SK-N-SH (cell line): ENCODE measurements around the gene ADCYAP1R1. TPM values are rescaled to one million over a fixed set of nuclear protein-coding genes. Genes with fewer than 3 reads are reported as not detected.

Experiments
- CTCF ChIA-PET: fragments of 300-600, 350-600 bp; formaldehyde crosslinking; extraction: SDS; loops from one replicate; lab custom pipeline; 2021; lab: Yijun Ruan, JAX
- POLR2A ChIA-PET: fragments of 350-600 bp; sonication (Branson Sonifier 250); formaldehyde crosslinking; extraction: SDS; loops from one replicate; lab custom pipeline; 2020; ENCODE audit warnings: antibody characterized with exemption, inconsistent platforms; lab: Yijun Ruan, JAX
- DNase-seq: peaks from one replicate; pipeline ENCODE4 v3.0.0; 2012
- H2AFZ ChIP-seq: fragments of 200-600 bp; sonication (generic); 2 replicates; pipeline ENCODE4 v1.8.1; 2016; ENCODE audit warnings: antibody characterized with exemption, mild to moderate bottlenecking, low read depth
- H3F3A ChIP-seq: fragments of 200-600 bp; sonication (generic); replicated peaks from 2 replicates; pipeline ENCODE3; 2016; ENCODE audit warnings: antibody characterized with exemption, mild to moderate bottlenecking; ENCODE audit not compliant: insufficient read depth
- H3K27ac ChIP-seq, 2 experiments: fragments of 200-500 bp in 1 of 2; fragments of 200-600 bp in 1 of 2; sonication (Bioruptor generic) in 1 of 2; sonication (generic), shearing (Covaris generic) in 1 of 2; 2 replicates each; pipeline versions ENCODE4 v1.5.1 to v1.6.1; 2014 to 2016; ENCODE audit warnings: low read depth in 2 of 2, inconsistent platforms in 1 of 2, low read length in 1 of 2, mild to moderate bottlenecking in 1 of 2, mixed read lengths in 1 of 2
- H3K27me3 ChIP-seq: fragments of 200-600 bp; sonication (generic), shearing (Covaris generic); 2 replicates; pipeline ENCODE4 v1.6.1; 2016; ENCODE audit warnings: mixed run types; ENCODE audit not compliant: insufficient read depth
- H3K36me3 ChIP-seq, 2 experiments: fragments of 200-500 bp in 1 of 2; fragments of 200-600 bp in 1 of 2; sonication (Bioruptor generic) in 1 of 2; sonication (generic) in 1 of 2; replicated peaks in 1 of 2; 2 replicates each; pipeline versions ENCODE3 to v1.5.1; 2014 to 2016; ENCODE audit warnings: low read length in 1 of 2, mild to moderate bottlenecking in 1 of 2; ENCODE audit not compliant: insufficient read depth in 2 of 2, control insufficient read depth in 1 of 2
- H3K4me1 ChIP-seq, 2 experiments: fragments of 200-500 bp in 1 of 2; fragments of 200-600 bp in 1 of 2; sonication (Bioruptor generic) in 1 of 2; sonication (generic), shearing (Covaris generic) in 1 of 2; 2 replicates each; pipeline versions ENCODE4 v1.5.1 to v1.6.1; 2014 to 2016; ENCODE audit warnings: low read depth in 1 of 2, low read length in 1 of 2, mixed run types in 1 of 2; ENCODE audit not compliant: insufficient read depth in 2 of 2, control insufficient read depth in 1 of 2
- H3K4me2 ChIP-seq: fragments of 200-600 bp; sonication (generic), shearing (Covaris generic); 2 replicates; pipeline ENCODE4 v1.6.1; 2017; ENCODE audit warnings: mixed run types
- H3K4me3 ChIP-seq, 2 experiments: fragments of 200-500 bp in 1 of 2; fragments of 200-600 bp in 1 of 2; sonication (Bioruptor generic) in 1 of 2; sonication (generic), shearing (Covaris generic) in 1 of 2; 2 replicates each; pipeline versions ENCODE4 v1.5.1 to v1.8.1; 2014 to 2016; ENCODE audit warnings: low read depth in 2 of 2, inconsistent platforms in 1 of 2, low read length in 1 of 2, mild to moderate bottlenecking in 1 of 2, mixed read lengths in 1 of 2, moderate library complexity in 1 of 2
- H3K79me2 ChIP-seq: fragments of 200-600 bp; sonication (generic); 2 replicates; pipeline ENCODE4 v1.8.1; 2017; ENCODE audit warnings: mild to moderate bottlenecking; ENCODE audit not compliant: insufficient read depth
- H3K9ac ChIP-seq: fragments of 200-600 bp; sonication (generic); 2 replicates; pipeline ENCODE4 v1.6.1; 2017; ENCODE audit warnings: mixed run types
- H3K9me2 ChIP-seq: fragments of 200-600 bp; sonication (generic); 2 replicates; pipeline ENCODE4 v1.6.1; 2017; ENCODE audit warnings: mixed run types
- H3K9me3 ChIP-seq: fragments of 200-600 bp; sonication (generic); 2 replicates; pipeline ENCODE4 v1.6.1; 2017; ENCODE audit warnings: mixed run types, mild to moderate bottlenecking, moderate library complexity
- H4K20me1 ChIP-seq: fragments of 200-600 bp; sonication (generic); 2 replicates; pipeline ENCODE4 v1.6.1; 2017; ENCODE audit warnings: mild to moderate bottlenecking, mixed run types; ENCODE audit not compliant: insufficient read depth
- CHD2 ChIP-seq: fragments of 150-350 bp; IDR thresholded peaks from 2 replicates; pipeline ENCODE4 v1.6.1; 2018; ENCODE audit warnings: low read length; ENCODE audit not compliant: partially characterized antibody
- ELF1 ChIP-seq: IDR thresholded peaks from 2 replicates; pipeline ENCODE4 v1.4.0; 2012
- EP300 ChIP-seq, 2 experiments: IDR thresholded peaks; 2 replicates each; pipeline versions ENCODE4 v1.4.0 to v1.6.1; 2012; ENCODE audit warnings: borderline replicate concordance in 1 of 2, low read depth in 1 of 2, low read length in 1 of 2
- FOSL2 ChIP-seq: IDR thresholded peaks from 2 replicates; pipeline ENCODE4 v1.4.0; 2012; ENCODE audit warnings: low read depth, mild to moderate bottlenecking, moderate library complexity, borderline replicate concordance
- POLR2AphosphoS5 ChIP-seq: IDR thresholded peaks from 2 replicates; pipeline ENCODE4 v1.6.1; 2012; ENCODE audit warnings: low read depth, low read length
- USF2 ChIP-seq: fragments of 150-350 bp; IDR thresholded peaks from 2 replicates; pipeline ENCODE4 v1.6.1; 2017; ENCODE audit warnings: antibody characterized with exemption, low read length, low read depth, borderline replicate concordance
- YY1 ChIP-seq: IDR thresholded peaks from 2 replicates; pipeline ENCODE4 v1.4.0; 2012; ENCODE audit warnings: low read depth, mild to moderate bottlenecking
- ZBTB33 ChIP-seq: IDR thresholded peaks from 2 replicates; pipeline ENCODE4 v1.4.0; 2012; ENCODE audit warnings: low read depth, borderline replicate concordance
- WGBS: methylation state at CpG from one replicate; pipeline ENCODE4 v1.1.6; 2017; ENCODE audit warnings: low lambda C conversion rate; 5-methylcytosine and 5-hydroxymethylcytosine counted together
- polyA plus RNA-seq, 3 experiments: library from polyadenylated mRNA; depleted of rRNA; stranded (reverse); fragments of >200 nt; gene quantifications; 2 replicates each; pipeline ENCODE4 v1.2.3, GENCODE V29; 2012
- TF ChIP-seq, protein P1 (sequence below): IDR thresholded peaks from 2 replicates; pipeline ENCODE4 v1.4.0; 2012; ENCODE audit warnings: low read depth

The ADCYAP1R1 gene
- polyA plus RNA-seq, 1 of the 3 experiments (the other 2 are of a cell fraction): 0.08 TPM

DNA sequence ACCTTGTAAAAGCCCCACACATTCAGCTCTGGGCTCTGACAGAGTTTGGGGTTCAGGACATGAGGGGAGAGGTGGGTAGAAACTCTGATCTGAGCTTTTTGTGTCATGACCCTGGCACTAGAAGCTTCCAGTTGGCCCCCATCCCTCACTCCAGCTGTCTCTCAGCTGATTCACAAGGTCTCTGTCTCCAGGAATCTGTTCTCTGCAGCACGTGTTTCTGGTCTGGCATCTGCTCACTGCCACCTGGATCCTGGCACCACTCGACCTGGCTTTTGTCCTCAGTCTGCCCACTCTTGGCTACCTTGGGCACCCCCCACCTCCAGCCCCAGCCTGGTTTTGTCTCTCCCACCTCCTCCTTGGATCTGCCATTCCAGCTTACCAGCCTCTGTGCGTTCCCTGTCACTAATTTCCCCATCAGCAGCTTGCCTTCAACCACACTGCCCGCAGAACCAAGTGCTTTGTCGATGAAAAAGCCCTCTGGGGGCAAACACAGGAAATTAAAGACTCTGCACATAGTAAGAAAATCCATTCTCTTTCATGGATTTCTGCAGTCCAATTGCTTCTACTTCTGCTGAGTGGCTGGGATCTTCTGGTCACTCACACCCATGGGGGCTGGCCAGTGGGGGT lies 18.3 kb upstream of the ADCYAP1R1 start:
- ChIA-PET CTCF (interaction anchor here (0.9 to 31.5 kb wide), 7 partner anchors 11 to 101 kb away, joined by 3 to 337 read pairs (median 4); no protein-coding TSS in a partner anchor), POLR2A (no interaction called here)
- Histone ChIP-seq H3K4me2 (no peak overlapping the region), H3K9ac (no peak overlapping the region), H3K9me2 (no peaks in the 10 kb centered on the region), H3K9me3 (no peaks in the 10 kb centered on the region), H2AFZ (no peak overlapping the region), H3K27me3 (peaks cover 35% of the 10 kb centered on the region), H3K36me3 (no peaks in the 10 kb centered on the region), H3K4me3 (no peak overlapping the region), H4K20me1 (no peaks in the 10 kb centered on the region), H3K27ac (no peak overlapping the region), H3K4me1 (peaks cover 0 to 7% of the 10 kb centered on the region in 2 experiments; a peak in 1 of 4 replicates), H3K79me2 (no peaks in the 10 kb centered on the region), H3F3A (no peaks in the 10 kb centered on the region)
- 10% methylated on average over 5 of the region's 5 CpGs for WGBS
- TF ChIP-seq ELF1: no peak
- TF ChIP-seq YY1: no peak
- TF ChIP-seq, protein P1, sequence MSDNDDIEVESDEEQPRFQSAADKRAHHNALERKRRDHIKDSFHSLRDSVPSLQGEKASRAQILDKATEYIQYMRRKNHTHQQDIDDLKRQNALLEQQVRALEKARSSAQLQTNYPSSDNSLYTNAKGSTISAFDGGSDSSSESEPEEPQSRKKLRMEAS: no peak
- no peak for TF ChIP-seq FOSL2
- no peak for TF ChIP-seq ZBTB33
- no peak for TF ChIP-seq POLR2AphosphoS5
- no peak for TF ChIP-seq USF2
- no peak for TF ChIP-seq CHD2
- DNase-seq: no peak

DNA sequence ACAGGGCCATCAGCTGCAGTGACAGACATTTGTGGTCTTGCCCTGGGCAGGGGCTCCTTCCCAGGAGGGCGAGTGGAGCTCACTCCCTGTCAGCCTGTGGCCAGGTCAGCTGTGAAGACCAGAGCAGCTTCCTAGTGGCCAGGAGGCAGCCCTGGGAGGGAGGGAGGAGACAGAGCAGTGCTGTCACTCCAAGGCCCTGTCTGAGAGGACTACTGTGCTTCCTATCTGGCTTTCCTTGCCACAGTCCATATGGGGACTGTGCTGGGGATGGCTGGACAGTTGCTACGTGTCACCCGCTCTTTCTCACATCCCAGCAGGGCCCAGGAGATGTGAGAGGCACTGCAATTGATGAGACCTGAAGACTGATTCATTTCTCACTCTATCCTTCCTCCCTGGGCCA lies 15.2 kb upstream of the ADCYAP1R1 start:
- 8% methylated on average over 3 of the region's 3 CpGs for WGBS
- no peaks in the 10 kb centered on the region for H3K79me2 ChIP-seq
- no peaks in the 10 kb centered on the region for H3K9me3 ChIP-seq
- ChIA-PET POLR2A (no interaction called here), CTCF (interaction anchor here (1.8 to 31.5 kb wide), 6 partner anchors 9 to 99 kb away, joined by 5 to 337 read pairs (median 12); no protein-coding TSS in a partner anchor)
- no peaks in the 10 kb centered on the region for H3F3A ChIP-seq
- H3K27me3 ChIP-seq: peaks cover 35% of the 10 kb centered on the region
- H3K4me3 ChIP-seq: no peak overlapping the region
- no peak overlapping the region for H3K27ac ChIP-seq
- H3K9ac ChIP-seq: no peak overlapping the region
- no peak for DNase-seq
- no peak overlapping the region for H3K4me2 ChIP-seq
- H3K4me1 ChIP-seq: no peaks in the 10 kb centered on the region; a peak in 1 of 4 replicates
- no peaks in the 10 kb centered on the region for H3K9me2 ChIP-seq
- H3K36me3 ChIP-seq: no peaks in the 10 kb centered on the region
- H4K20me1 ChIP-seq: no peaks in the 10 kb centered on the region
- no peak overlapping the region for H2AFZ ChIP-seq
- TF ChIP-seq EP300 (IDR thresholded peaks at IDR 0.05; ENCODE audit: borderline replicate concordance in 1 of 2, low read depth in 1 of 2, low read length in 1 of 2): no peak
- no peak for TF ChIP-seq CHD2
